H1 (cell line): ENCODE data around the gene PPP1R3G. TPM values are rescaled to one million over a fixed set of nuclear protein-coding genes. Genes with fewer than 3 reads are reported as not detected.

Source experiments
- CTCF ChIA-PET: fragments of 300-600 bp; sonication (Branson Sonifier 250); formaldehyde crosslinking; loops from one replicate; lab custom pipeline; 2021; ENCODE audit not compliant: partially characterized antibody; lab: Charles Lee
- POLR2A ChIA-PET: fragments of 300-600 bp; sonication (Branson Sonifier 250); formaldehyde crosslinking; loops from one replicate; lab custom pipeline; 2021; ENCODE audit warnings: inconsistent platforms; ENCODE audit not compliant: partially characterized antibody; lab: Charles Lee
- DNase-seq, 2 experiments: peaks; one replicate each; pipeline versions ENCODE4 v3.0.0 to v3.0.0-alpha.2; 2010 to 2022; ENCODE audit warnings: low spot score in 2 of 2, low read depth in 1 of 2, mixed read lengths in 1 of 2
- FAIRE-seq: peaks from 2 replicates; lab custom pipeline; 2011; peaks lifted over from hg19 to GRCh38; lab: Jason Lieb, UNC
- H2AFZ ChIP-seq: 2 replicates; pipeline ENCODE4 v1.8.1; 2012; ENCODE audit warnings: low read length, inconsistent platforms
- H2AK5ac ChIP-seq: 2 replicates; pipeline ENCODE4 v1.6.1; 2013; ENCODE audit warnings: low read depth, low read length
- H2BK120ac ChIP-seq: replicated peaks from 2 replicates; pipeline ENCODE3; 2013; ENCODE audit warnings: low read depth, low read length, inconsistent platforms
- H2BK12ac ChIP-seq: 2 replicates; pipeline ENCODE4 v1.6.1; 2013; ENCODE audit warnings: low read depth, low read length
- H2BK15ac ChIP-seq: 2 replicates; pipeline ENCODE4 v1.6.1; 2013; ENCODE audit warnings: low read length
- H2BK20ac ChIP-seq: 2 replicates; pipeline ENCODE4 v1.6.1; 2013; ENCODE audit warnings: low read length
- H2BK5ac ChIP-seq: 2 replicates; pipeline ENCODE4 v1.6.1; 2013; ENCODE audit warnings: low read depth, low read length
- H3K14ac ChIP-seq: 2 replicates; pipeline ENCODE4 v1.6.1; 2013; ENCODE audit warnings: inconsistent platforms; ENCODE audit not compliant: insufficient read length
- H3K18ac ChIP-seq: 2 replicates; pipeline ENCODE4 v1.6.1; 2013; ENCODE audit warnings: low read length; ENCODE audit errors: extremely low read depth
- H3K23ac ChIP-seq: 2 replicates; pipeline ENCODE4 v1.6.1; 2013; ENCODE audit warnings: inconsistent platforms; ENCODE audit not compliant: insufficient read length
- H3K23me2 ChIP-seq: 2 replicates; pipeline ENCODE4 v1.6.1; 2013; ENCODE audit warnings: low read depth, low read length
- H3K27ac ChIP-seq: 2 replicates; pipeline ENCODE4 v1.6.1; 2011; ENCODE audit warnings: low read depth, low read length, inconsistent platforms
- H3K27me3 ChIP-seq, 4 experiments: replicated peaks in 1 of 4; 1 replicate in 1 of 4; 2 replicates in 3 of 4; pipeline versions ENCODE4 v1.6.1 to v1.8.1; 2011 to 2013; ENCODE audit warnings: low read length in 3 of 4, mild to moderate bottlenecking in 3 of 4, inconsistent platforms in 2 of 4, mixed read lengths in 2 of 4, moderate library complexity in 1 of 4; ENCODE audit not compliant: control insufficient read depth in 3 of 4, insufficient read depth in 3 of 4; ENCODE audit errors: extremely low read depth in 1 of 4
- H3K36me3 ChIP-seq, 4 experiments: 2 replicates each; pipeline versions ENCODE4 v1.6.1 to v1.8.1; 2011 to 2013; ENCODE audit warnings: mild to moderate bottlenecking in 4 of 4, low read length in 3 of 4, moderate library complexity in 2 of 4, control low read depth in 1 of 4, inconsistent platforms in 1 of 4; ENCODE audit not compliant: insufficient read depth in 4 of 4, control insufficient read depth in 2 of 4
- H3K4ac ChIP-seq: replicated peaks from 2 replicates; pipeline ENCODE3; 2013; ENCODE audit warnings: low read length, low read depth, mixed read lengths, inconsistent platforms; ENCODE audit not compliant: insufficient read length
- H3K4me1 ChIP-seq, 4 experiments: replicated peaks in 1 of 4; 1 replicate in 1 of 4; 2 replicates in 3 of 4; pipeline versions ENCODE4 v1.6.1 to v1.8.1; 2011 to 2013; ENCODE audit warnings: low read length in 3 of 4, inconsistent platforms in 2 of 4, mixed read lengths in 1 of 4; ENCODE audit not compliant: insufficient read depth in 4 of 4, control insufficient read depth in 3 of 4
- H3K4me2 ChIP-seq, 2 experiments: 2 replicates each; pipeline versions ENCODE4 v1.6.1 to v1.8.1; 2011 to 2013; ENCODE audit warnings: low read depth in 2 of 2, low read length in 2 of 2, control low read depth in 1 of 2, inconsistent platforms in 1 of 2, mild to moderate bottlenecking in 1 of 2; ENCODE audit not compliant: insufficient read depth in 1 of 2
- H3K4me3 ChIP-seq, 4 experiments: fragments of 200-600, 300-600 bp in 1 of 4; sonication (generic), shearing (Covaris generic), sonication (Bioruptor Twin) in 1 of 4; 2 replicates each; pipeline versions ENCODE4 v1.5.1 to v1.8.1; 2011 to 2016; ENCODE audit warnings: low read length in 4 of 4, low read depth in 3 of 4, control low read depth in 2 of 4, inconsistent platforms in 2 of 4, mild to moderate bottlenecking in 2 of 4, mixed read lengths in 1 of 4, moderate library complexity in 1 of 4; ENCODE audit not compliant: insufficient read depth in 2 of 4; ENCODE audit errors: extremely low read depth in 1 of 4
- H3K56ac ChIP-seq: replicated peaks from 2 replicates; pipeline ENCODE3; 2013; ENCODE audit warnings: low read depth, mild to moderate bottlenecking, mixed read lengths, low read length, inconsistent platforms; ENCODE audit not compliant: insufficient read length
- H3K79me1 ChIP-seq: 2 replicates; pipeline ENCODE4 v1.6.1; 2013; ENCODE audit warnings: low read depth, low read length, control low read depth
- H3K79me2 ChIP-seq, 2 experiments: 2 replicates each; pipeline versions ENCODE4 v1.6.1 to v1.8.1; 2012 to 2013; ENCODE audit warnings: low read length in 2 of 2, mild to moderate bottlenecking in 2 of 2, inconsistent platforms in 1 of 2; ENCODE audit not compliant: insufficient read depth in 2 of 2, control insufficient read depth in 1 of 2
- H3K9ac ChIP-seq, 4 experiments: replicated peaks in 1 of 4; 1 replicate in 1 of 4; 2 replicates in 3 of 4; pipeline versions ENCODE4 v1.6.1 to v1.8.1; 2011 to 2013; ENCODE audit warnings: low read depth in 3 of 4, low read length in 3 of 4, control low read depth in 2 of 4, mild to moderate bottlenecking in 2 of 4, moderate library complexity in 2 of 4, inconsistent platforms in 1 of 4; ENCODE audit errors: extremely low read depth in 1 of 4
- H3K9me3 ChIP-seq, 2 experiments: 2 replicates each; pipeline versions ENCODE4 v1.6.1 to v1.8.1; 2012 to 2013; ENCODE audit warnings: mild to moderate bottlenecking in 2 of 2, moderate library complexity in 2 of 2, control low read depth in 1 of 2, inconsistent platforms in 1 of 2, low read depth in 1 of 2, low read length in 1 of 2, mixed read lengths in 1 of 2; ENCODE audit not compliant: insufficient read depth in 2 of 2
- H4K20me1 ChIP-seq, 2 experiments: replicated peaks in 1 of 2; 2 replicates each; pipeline versions ENCODE3 to v1.8.1; 2011 to 2013; ENCODE audit warnings: inconsistent platforms in 2 of 2, low read length in 2 of 2, mild to moderate bottlenecking in 1 of 2; ENCODE audit not compliant: insufficient read depth in 2 of 2, control insufficient read depth in 1 of 2
- H4K5ac ChIP-seq: 2 replicates; pipeline ENCODE4 v1.6.1; 2013; ENCODE audit warnings: low read length, low read depth, mixed read lengths, inconsistent platforms; ENCODE audit not compliant: insufficient read length
- H4K8ac ChIP-seq: 2 replicates; pipeline ENCODE4 v1.8.0; 2013; ENCODE audit warnings: mild to moderate bottlenecking, moderate library complexity, low read length, inconsistent platforms; ENCODE audit not compliant: insufficient read depth; ENCODE audit errors: extremely low read depth
- H4K91ac ChIP-seq: replicated peaks from 2 replicates; pipeline ENCODE3; 2013; ENCODE audit warnings: low read length, mixed read lengths, inconsistent platforms; ENCODE audit not compliant: insufficient read length
- BCL11A ChIP-seq, 2 experiments: IDR thresholded peaks; one replicate each; pipeline ENCODE4 v1.6.1; 2011; ENCODE audit warnings: low read depth in 2 of 2, low read length in 2 of 2, mild to moderate bottlenecking in 2 of 2
- CHD1 ChIP-seq: IDR thresholded peaks from 2 replicates; pipeline ENCODE4 v1.6.1; 2012; ENCODE audit warnings: low read depth, low read length, improper control_type of control experiment
- EGR1 ChIP-seq: IDR thresholded peaks from 2 replicates; pipeline ENCODE4 v1.6.1; 2011; ENCODE audit warnings: low read depth, low read length, borderline replicate concordance
- EZH2 ChIP-seq: fragments of 200-600 bp; sonication (generic); IDR thresholded peaks from 2 replicates; pipeline ENCODE4 v1.7.1; 2012; ENCODE audit warnings: low read depth, mild to moderate bottlenecking, moderate library complexity, low read length, inconsistent platforms; ENCODE audit not compliant: severe bottlenecking
- GTF2F1 ChIP-seq: IDR thresholded peaks from 2 replicates; pipeline ENCODE4 v1.6.1; 2012; ENCODE audit warnings: low read depth, low read length, improper control_type of control experiment, borderline replicate concordance
- HDAC6 ChIP-seq: IDR thresholded peaks from one replicate; pipeline ENCODE4 v1.7.1; 2012; ENCODE audit warnings: low read depth, mild to moderate bottlenecking, inconsistent platforms, low read length, moderate library complexity
- KDM1A ChIP-seq: fragments of 200-600, 300-600 bp; sonication (generic); IDR thresholded peaks from 2 replicates; pipeline ENCODE4 v1.7.1; 2016; ENCODE audit warnings: mild to moderate bottlenecking, low read length, borderline replicate concordance
- KDM4A ChIP-seq: IDR thresholded peaks from one replicate; pipeline ENCODE4 v1.7.1; 2012; ENCODE audit warnings: low read depth, mild to moderate bottlenecking, moderate library complexity, low read length, inconsistent platforms; ENCODE audit not compliant: severe bottlenecking
- MAFK ChIP-seq: IDR thresholded peaks from 2 replicates; pipeline ENCODE4 v1.6.1; 2012; ENCODE audit warnings: low read depth, mild to moderate bottlenecking, improper control_type of control experiment, low read length
- NRF1 ChIP-seq: IDR thresholded peaks from 2 replicates; pipeline ENCODE4 v1.6.1; 2011; ENCODE audit warnings: mild to moderate bottlenecking, low read depth, low read length, improper control_type of control experiment
- PHF8 ChIP-seq: fragments of 200-600 bp; sonication (generic); conservative IDR thresholded peaks from 2 replicates; pipeline ENCODE4 v1.7.1; 2012; ENCODE audit warnings: low read depth, mild to moderate bottlenecking, inconsistent platforms, low read length, moderate library complexity
- POLR2AphosphoS5 ChIP-seq: IDR thresholded peaks from 2 replicates; pipeline ENCODE4 v1.6.1; 2011; ENCODE audit warnings: low read depth, low read length
- POU5F1 ChIP-seq: IDR thresholded peaks from 2 replicates; pipeline ENCODE4 v1.6.1; 2011; ENCODE audit warnings: low read depth, mild to moderate bottlenecking, low read length, moderate library complexity
- SP1 ChIP-seq: IDR thresholded peaks from 2 replicates; pipeline ENCODE4 v1.6.1; 2011; ENCODE audit warnings: low read depth, low read length
- SUZ12 ChIP-seq: fragments of 200-600 bp; sonication (generic); IDR thresholded peaks from 2 replicates; pipeline ENCODE4 v1.6.1; 2012; ENCODE audit warnings: mild to moderate bottlenecking, inconsistent platforms, low read length, moderate library complexity, mixed read lengths
- ZNF274 ChIP-seq: IDR thresholded peaks from 2 replicates; pipeline ENCODE4 v1.7.0; 2012; ENCODE audit warnings: low read length, borderline replicate concordance; ENCODE audit errors: extremely low read depth
- WGBS, 2 experiments: shearing (Covaris generic) in 1 of 2; methylation state at CpG; one replicate each; pipeline versions ENCODE4 v1.1.6 to v1.1.7; 2013 to 2015; ENCODE audit warnings: low lambda C conversion rate in 2 of 2, mixed read lengths in 2 of 2, inconsistent platforms in 1 of 2, low coverage in 1 of 2, missing lambda C conversion rate in 1 of 2; ENCODE audit not compliant: insufficient replicate concordance in 2 of 2, insufficient coverage in 1 of 2, insufficient read length in 1 of 2; ENCODE audit errors: extremely low coverage in 1 of 2, missing lambda C conversion rate in 1 of 2; 5-methylcytosine and 5-hydroxymethylcytosine counted together
- polyA plus RNA-seq, 7 experiments: library from polyadenylated mRNA; depleted of rRNA in 3 of 7; stranded (reverse) in 5 of 7; unstranded in 2 of 7; fragments of >200 nt in 5 of 7; fragments of 200-250 nt in 2 of 7; gene quantifications; 1 replicate in 5 of 7; 2 replicates in 1 of 7; 4 replicates in 1 of 7; pipeline versions ENCODE4 v1.2.1 to v1.2.3, GENCODE V29; 2011 to 2013; ENCODE audit warnings: missing spikeins in 2 of 7, mixed read lengths in 2 of 7
- total RNA-seq: library from RNA; stranded (reverse); fragmentation: NEBNext Ultra II Directional; extraction: Animal tissue kit (Norgen Biotek cat#: 25700); gene quantifications from 2 replicates; pipeline ENCODE4 v1.2.1, GENCODE V29; 2021

Gene PPP1R3G
- total and polyA plus RNA-seq, 2 of the 8 experiments (the other 6 are each of a cell fraction or from before 2014, with no cell fraction given), result 0.03 to 0.09 TPM

DNA sequence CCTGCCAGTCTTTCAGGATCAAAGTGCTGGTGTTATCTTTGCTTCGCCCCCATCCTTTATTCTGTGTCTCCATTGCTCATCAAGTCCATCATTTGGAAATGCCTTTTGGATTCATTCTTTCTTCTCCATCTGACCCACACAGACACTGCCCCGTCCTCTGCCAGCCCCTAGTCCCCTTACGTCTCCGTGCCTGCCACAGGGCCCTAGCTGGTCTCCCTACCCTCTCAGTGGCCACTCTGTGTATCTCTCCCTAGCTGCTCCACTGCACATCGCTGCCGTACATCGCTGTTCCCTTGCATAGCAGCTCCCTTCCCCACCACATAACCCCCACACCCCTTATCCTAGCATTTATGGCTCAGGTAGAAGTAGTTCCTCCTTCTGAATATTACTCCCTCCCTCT, 15.7 kb downstream of the PPP1R3G start:
- ChIA-PET POLR2A (no interaction called here), CTCF (interaction anchor here (0.6 to 2.6 kb wide), 3 partner anchors 10 to 39 kb away, joined by 3 to 12 read pairs (median 4); no protein-coding TSS in a partner anchor)
- Histone ChIP-seq H2BK15ac (no peak overlapping the region), H4K8ac (no peak overlapping the region), H3K36me3 (no peaks in the 10 kb centered on the region), H4K91ac (no peak overlapping the region), H3K9ac (no peak overlapping the region), H2AK5ac (no peak overlapping the region), H3K23ac (no peak overlapping the region), H3K27me3 (no peaks in the 10 kb centered on the region; a peak in 1 of 7 replicates), H4K5ac (no peak overlapping the region), H2BK12ac (no peak overlapping the region), H3K79me1 (no peaks in the 10 kb centered on the region), H2BK120ac (no peak overlapping the region), H2BK5ac (no peak overlapping the region), H2AFZ (no peak overlapping the region), H3K56ac (no peak overlapping the region), H3K4me2 (no peak overlapping the region), H3K4ac (no peak overlapping the region), H4K20me1 (peaks cover 0 to 4% of the 10 kb centered on the region in 2 experiments), H3K23me2 (no peaks in the 10 kb centered on the region), H3K27ac (no peak overlapping the region), H3K14ac (no peak overlapping the region), H2BK20ac (no peak overlapping the region), H3K4me3 (no peak overlapping the region), H3K9me3 (no peaks in the 10 kb centered on the region), H3K4me1 (no peaks in the 10 kb centered on the region), H3K79me2 (no peaks in the 10 kb centered on the region), H3K18ac (no peak overlapping the region)
- FAIRE-seq, result no peak
- no peak for DNase-seq
- WGBS, 2 experiments, result 95% methylated on average over 7 of the region's 7 CpGs; no CpG with 5 or more reads in 1 of the 2 experiments
- TF ChIP-seq HDAC6, result no peak
- no peak for TF ChIP-seq EGR1
- no peak for TF ChIP-seq GTF2F1
- TF ChIP-seq ZNF274, result no peak
- no peak for TF ChIP-seq POLR2AphosphoS5
- TF ChIP-seq KDM1A, result no peak
- no peak for TF ChIP-seq CHD1
- no peak for TF ChIP-seq MAFK
- TF ChIP-seq NRF1, result no peak
- TF ChIP-seq SUZ12, result no peak
- no peak for TF ChIP-seq POU5F1
- TF ChIP-seq KDM4A, result no peak
- TF ChIP-seq SP1, result no peak
- no peak for TF ChIP-seq PHF8
- no peak for TF ChIP-seq EZH2
- TF ChIP-seq BCL11A (IDR thresholded peaks at IDR 0.05; ENCODE audit: low read depth in 2 of 2, low read length in 2 of 2), result no peak
